Measurements from ENCODE around the gene UNCX.
"Not testable (repeated sequence)": the region's sequence is repeated elsewhere in the genome, so short reads cannot be mapped to it uniquely, and the experiment has no call there.

UNCX gene

GRCh38 chr7:1279895-1280294 is 47.2 kb downstream of the UNCX start:
- not testable (repeated sequence) for DNase-seq

- no peak for DNase-seq
Measured at GRCh38 chr7:1281068-1281467, 48.4 kb downstream of the UNCX start.

- no peak for DNase-seq
Measured at GRCh38 chr7:1282679-1283078, 50.0 kb downstream of the UNCX start.

- no peak for DNase-seq
Measured at GRCh38 chr7:1283337-1283736, 50.7 kb downstream of the UNCX start.

- no peak for DNase-seq
Measured at GRCh38 chr7:1283941-1284742, 51.5 kb downstream of the UNCX start.

GRCh38 chr7:1284743-1285458 is 52.2 kb downstream of the UNCX start:
- DNase-seq: no peak

- DNase-seq: no peak
Measured at GRCh38 chr7:1285556-1286301, 53.1 kb downstream of the UNCX start.

All from NCI-H69 (cell line).